Femur (tissue), 1 donor: ENCODE measurements around the gene ENPEP.
"Not testable (repeated sequence)": the region's sequence is repeated elsewhere in the genome, so short reads cannot be mapped to it uniquely, and the experiment has no call there.

Source experiments
- DNase-seq: peaks from one replicate; pipeline ENCODE4 v3.0.0-alpha.2; 2017

Gene ENPEP

DNA sequence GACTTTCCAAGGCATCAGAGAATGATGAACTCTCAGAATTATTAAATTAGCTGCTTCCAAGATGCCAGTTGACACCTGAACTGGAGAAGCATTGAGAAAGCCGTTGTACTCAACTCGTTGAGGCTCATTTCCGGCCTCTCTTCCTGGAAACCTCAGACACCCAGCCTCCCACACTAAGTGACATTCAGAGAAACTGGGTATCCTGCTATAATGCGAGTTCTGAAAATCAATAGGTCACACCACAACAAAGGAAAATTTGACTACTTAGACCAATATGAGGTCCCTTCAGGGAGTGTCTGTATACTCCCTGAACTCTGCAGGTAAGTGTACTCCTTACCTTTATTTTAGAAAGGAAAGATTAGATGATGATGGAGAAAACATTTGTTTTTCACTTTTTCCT, 51.2 kb downstream of the ENPEP start:
- no peak for DNase-seq

DNA sequence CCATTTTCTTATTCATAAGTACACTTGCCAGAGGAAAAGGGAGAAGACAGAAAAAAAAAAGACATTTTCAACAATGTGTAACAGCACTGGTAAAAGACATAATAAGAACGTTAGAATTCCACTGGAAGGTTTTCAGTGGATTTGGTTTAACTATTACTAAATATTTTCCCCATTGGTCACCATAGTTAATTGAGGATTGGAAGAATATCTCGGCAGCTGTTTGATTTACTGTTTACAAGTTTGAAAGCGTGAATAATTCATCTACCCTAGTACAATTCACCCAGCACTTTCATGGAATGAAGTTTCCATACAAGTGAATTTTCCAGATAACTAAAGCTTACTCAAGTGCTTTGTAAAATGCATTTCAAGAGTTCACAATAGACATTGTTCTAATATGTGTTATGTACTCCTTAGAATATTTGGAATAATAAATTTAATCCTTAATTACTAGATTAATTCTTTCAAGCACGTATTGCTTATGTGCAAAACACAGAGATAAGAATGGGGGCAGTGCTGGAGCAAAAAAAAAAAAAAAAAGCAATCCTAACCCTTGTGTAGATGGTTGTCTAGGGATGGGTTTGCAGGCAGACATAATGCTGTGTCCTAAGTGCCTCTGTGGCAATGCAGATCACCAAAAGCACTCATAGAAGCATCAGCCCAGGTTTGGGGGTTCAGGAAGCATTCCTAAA, 57.1 kb downstream of the ENPEP start:
- DNase-seq = no peak

- DNase-seq = no peak
These were observed 57.6 kb downstream of the ENPEP start for GRCh38 chr4:110533590-110533910.

GRCh38 chr4:110533940-110534339, 58.0 kb downstream of the ENPEP start:
- DNase-seq = no peak

DNA sequence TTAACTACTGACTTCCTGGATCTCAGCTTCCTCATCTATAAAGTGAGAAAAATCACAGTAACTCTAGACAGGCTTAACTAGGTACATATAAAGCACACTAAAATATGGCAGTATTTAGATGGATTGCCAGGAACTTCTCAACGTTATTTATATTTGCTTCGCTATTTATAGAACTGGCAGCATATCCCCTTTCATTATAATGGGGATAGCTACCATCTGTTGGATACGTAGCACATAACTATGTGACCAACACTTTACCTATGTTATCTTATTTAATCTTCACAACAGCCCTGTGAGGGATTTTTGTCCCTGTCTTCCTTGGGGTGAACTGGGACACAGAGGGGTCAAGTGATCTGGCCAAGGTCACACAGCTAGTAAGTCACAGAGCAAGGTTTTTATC, 64.6 kb downstream of the ENPEP start:
- no peak for DNase-seq

DNA sequence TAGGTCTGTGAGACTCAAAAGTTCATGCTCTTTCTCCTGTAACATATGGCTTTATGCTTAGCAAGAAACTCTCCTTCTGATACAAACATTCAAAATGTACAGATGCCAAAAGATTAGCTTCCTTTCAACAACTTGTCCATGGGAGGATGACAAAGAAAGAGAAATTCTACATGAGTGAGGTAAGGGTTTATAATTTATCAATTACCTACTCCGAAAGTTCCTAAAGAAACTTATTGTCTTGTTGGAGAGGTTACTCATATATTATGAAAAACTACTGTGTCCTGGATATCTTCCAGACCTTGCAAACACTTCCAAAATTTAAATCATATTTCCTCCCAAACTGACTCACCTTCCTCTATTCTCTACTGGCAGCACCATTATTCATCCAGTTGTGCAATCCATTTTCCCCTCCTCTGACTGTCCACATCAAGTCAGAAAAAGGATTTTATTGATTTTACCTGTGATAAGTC, 65.1 kb downstream of the ENPEP start:
- DNase-seq = no peak

- no peak for DNase-seq
These were observed 67.6 kb downstream of the ENPEP start for GRCh38 chr4:110543577-110543976.

DNA sequence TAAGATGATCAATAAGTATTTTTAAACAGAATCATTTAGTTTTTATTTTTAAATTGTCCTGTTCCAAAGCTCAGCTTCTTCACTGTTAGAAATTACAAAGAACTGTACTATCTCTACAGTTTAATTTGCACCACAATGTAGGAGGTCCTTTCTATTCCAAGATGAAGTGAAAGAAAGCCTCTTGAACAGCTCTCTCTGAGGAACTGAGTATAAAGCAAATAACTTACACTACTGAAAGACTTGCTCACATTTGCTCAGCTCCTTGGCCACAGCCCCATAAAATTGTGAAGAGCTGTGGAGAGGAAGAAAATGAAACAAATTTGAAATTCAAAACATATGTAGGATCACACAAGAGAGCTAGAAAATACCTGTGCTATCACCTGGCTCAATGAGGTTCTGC, 68.6 kb downstream of the ENPEP start:
- no peak for DNase-seq

- no peak for DNase-seq
These were observed 74.3 kb downstream of the ENPEP start for GRCh38 chr4:110550260-110550659.

DNA sequence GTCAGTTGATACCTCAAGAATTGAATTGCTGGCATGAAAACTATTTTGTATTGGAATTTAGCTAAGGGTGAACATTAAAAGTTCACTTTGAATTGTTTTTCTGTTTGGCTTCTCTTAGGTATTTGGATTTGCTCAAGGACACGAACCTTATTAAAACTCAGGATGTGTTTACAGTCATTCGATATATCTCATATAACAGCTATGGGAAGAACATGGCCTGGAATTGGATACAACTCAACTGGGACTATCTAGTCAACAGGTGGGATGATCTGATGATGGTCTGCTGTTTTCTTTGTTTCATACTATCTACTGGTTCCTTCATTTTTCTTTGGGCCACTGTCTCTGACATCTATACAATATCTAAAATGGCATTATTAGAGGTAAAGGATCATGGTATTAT, 77.2 kb downstream of the ENPEP start:
- no peak for DNase-seq

DNA sequence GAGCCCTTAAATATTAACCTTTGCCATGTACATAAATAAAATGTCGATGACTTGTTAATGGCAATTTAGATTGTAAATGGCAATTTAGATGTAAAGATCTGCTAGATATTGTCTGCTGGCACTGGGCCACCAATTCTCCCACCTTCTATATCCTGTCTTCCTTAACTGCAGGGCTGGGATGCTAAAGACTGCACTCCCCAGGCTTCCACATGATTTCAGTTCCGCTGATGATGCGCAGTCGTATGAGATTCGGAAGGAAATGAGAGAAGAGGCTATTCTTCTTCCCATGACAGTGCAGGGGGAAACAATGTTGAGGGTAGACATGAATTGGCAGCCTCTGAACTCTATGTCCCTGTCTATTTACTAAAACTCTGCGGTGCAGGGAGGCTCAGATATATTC, 91.3 kb downstream of the ENPEP start:
- no peak for DNase-seq

GRCh38 chr4:110576696-110577095, 100.7 kb downstream of the ENPEP start:
- DNase-seq = not testable (repeated sequence)

DNA sequence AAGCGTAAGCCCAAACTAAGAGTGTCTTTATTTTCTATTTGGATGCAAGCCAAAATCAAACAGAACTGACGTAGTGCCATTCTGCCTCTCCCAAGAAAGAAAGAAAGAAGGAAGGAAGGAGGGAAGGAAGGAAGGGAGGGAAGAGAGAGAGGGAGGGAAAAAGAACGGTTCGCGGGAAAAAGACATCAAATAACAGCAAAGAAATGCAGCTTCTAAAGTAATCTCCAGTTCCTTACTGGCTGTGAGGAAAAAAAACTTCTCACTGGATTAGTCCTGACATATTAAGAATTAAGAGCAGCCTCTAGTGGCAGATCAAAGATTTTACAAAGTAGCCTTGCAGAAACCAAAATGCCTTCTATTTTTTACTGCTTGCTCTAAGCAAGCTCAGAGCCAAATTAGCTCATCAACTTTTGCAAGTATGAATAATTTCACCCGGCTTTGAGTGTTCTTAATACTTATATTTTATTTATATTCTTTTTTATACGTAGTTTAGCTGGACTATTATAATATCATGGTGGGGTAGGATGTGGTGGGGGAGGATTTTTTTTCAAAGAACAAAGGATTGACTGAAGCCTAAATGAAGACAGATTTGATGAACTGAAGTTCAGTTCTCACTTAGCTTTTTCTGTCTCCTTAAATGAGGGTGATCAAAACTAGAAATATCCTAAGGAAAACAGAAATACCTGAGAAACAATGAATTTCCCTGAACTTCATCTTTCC, 110.3 kb downstream of the ENPEP start:
- no peak for DNase-seq

GRCh38 chr4:110587666-110588285, 111.8 kb downstream of the ENPEP start:
- DNase-seq = no peak

DNA sequence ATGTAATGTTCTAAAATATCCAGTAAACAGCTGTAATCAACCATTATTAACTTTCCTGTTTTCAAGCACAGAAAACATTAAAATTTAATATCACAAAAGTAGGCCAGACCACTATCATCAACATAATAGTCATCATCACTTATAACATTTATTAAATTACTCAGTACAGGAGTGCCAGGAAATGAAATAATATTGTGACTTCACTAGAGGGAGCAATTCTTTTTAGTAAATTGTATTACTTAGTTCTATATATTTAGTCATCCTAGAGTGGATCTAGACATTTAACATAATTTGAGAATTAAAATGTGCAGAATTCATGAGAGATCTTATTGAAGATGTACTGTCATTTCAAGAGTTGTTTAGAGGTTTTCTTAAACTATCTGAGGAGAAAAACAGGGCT, 113.3 kb downstream of the ENPEP start:
- no peak for DNase-seq

DNA sequence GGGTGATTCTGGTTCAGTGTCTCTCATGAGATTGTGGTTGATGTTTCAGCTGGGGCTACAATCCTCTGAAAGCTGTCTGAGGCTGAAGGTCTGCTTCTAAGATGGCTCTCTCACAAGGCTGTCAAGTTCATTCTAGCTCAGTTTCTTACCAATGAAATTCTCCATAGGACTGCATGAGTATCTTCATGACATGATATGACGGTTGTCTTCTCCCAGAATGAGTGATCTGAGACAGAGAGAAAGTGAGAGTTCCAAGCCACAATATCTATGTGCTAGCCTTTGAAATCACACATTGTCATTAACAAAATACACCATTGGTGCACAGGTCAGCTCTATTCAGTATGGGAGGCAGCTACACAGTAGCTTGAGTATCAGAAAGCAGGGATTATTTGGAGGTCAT, 119.6 kb downstream of the ENPEP start:
- DNase-seq = no peak

DNA sequence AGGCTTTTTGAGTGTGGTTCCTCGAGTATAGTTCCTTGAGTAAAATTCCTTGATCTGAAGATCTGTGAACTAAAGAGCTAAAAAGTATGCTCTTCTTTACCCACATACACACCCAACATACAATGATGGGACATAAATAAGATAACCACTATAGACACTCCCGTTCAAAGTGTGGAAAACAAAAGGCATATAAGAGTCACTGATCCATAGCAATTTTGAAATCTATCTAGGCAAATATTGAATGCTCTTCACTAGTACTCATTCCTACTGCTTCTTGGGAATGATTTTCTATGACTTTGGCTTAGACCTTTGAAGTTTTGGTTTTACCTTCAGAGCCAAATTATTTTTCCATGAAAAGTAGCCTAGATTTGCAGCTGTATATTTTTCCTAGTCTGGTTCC, 120.5 kb downstream of the ENPEP start:
- no peak for DNase-seq

DNA sequence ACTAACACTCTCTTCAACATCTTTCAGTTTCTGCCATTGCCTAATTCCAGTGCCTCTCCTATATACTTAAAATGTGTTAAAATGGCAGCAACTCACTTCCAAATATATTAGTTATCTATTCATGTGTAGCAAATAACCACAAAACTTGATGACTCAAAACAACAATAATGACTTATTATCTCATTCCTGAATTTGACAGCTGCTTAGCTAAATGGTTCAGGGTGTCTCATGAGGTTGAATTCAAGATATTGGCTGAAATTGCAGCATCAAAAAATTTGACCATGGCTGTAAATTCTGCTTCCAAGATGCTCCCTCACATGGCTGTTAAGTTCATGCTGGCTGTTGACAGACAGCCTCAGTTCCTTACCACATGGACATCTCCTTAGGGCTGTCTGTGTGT, 121.6 kb downstream of the ENPEP start:
- no peak for DNase-seq

DNA sequence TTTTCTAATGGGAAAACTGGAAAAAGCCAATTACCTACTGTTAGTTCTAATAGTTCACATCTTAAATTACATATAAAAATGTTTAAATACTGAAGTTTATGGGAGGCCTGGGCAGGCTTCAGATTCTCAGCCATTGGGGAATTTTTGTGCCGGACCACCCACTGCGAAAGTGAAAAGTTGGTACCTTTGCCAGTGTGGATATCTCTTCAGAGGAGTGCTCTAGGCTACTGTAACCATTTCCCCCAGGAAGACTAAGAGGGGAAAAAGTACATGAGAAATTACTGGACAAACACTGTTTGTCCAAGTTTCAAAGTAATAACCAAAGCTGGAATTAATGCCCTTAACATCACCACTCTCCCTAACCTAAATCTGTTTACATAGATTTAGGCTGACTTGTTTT, 126.1 kb downstream of the ENPEP start:
- no peak for DNase-seq

DNA sequence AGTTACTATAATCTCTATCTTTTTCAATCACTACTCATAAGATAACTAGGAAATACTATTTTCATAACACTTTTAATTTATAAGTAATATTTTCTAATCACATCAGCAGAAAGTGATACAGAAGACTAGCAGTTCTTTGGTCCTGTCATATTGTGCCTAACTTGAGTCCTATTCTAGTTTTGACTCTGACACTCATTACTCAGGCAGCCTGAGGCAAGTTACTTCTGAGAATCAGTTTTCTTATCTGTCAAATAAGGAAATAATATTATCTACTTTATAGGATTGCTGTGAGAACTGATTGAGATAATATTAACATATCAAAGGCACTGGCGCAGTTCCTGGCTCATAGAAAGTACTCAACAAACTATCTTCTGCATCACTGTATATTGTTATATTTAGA, 129.1 kb downstream of the ENPEP start:
- DNase-seq = no peak

GRCh38 chr4:110609044-110609750, 133.2 kb downstream of the ENPEP start:
- no peak for DNase-seq

DNA sequence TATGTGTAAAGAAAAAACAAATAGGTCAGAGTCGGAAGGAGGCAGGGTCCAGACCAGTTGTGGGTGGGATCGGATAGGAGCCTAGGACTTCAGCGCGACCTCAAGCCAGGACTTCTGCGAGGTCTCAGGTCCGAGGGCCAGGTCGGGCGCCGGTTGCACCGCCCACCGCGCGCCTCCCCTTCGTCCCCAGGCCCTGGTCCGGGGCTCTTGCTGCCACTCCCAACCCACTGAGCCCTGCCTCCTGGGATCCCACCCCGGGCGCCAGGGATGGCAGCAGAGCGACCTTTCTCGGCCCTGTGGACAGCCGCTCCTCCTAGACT, 134.6 kb downstream of the ENPEP start:
- DNase-seq = no peak

GRCh38 chr4:110610940-110611831, 135.2 kb downstream of the ENPEP start:
- no peak for DNase-seq
